ENCODE data around the gene GPR160.

Gene GPR160

GRCh38 chr3:170058127-170058526 lies 20.3 kb downstream of the GPR160 start:
- no peak for TF ChIP-seq CTCF (IDR thresholded peaks at IDR 0.05; ENCODE audit: borderline replicate concordance, control extremely low read depth, extremely low read depth, insufficient read depth, missing control alignments)
- DNase-seq (ENCODE audit: low spot score) = no peak
- in situ Hi-C loops (cut with MboI; ENCODE audit: low sequenced_read_pairs, unreplicated experiment) = no loop called here

DNA sequence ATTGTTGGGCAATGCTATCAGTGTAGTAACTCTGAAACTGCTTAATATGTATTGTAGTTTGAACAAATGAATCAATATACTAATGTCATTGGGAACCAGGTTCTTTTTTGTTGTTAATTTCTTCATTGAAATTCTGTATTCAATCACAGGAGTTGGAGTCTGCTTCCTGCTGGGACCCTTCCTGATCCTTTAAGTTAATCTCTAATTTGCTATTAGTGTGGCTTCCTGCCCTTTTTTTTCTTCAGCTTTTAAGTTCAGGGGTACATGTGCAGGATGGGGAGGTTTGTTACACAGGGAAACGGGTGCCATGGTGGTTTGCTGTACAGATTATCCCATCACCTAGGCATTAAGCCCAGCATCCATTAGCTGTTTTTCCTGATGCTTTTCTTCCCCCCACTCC lies 21.7 kb downstream of the GPR160 start:
- TF ChIP-seq CTCF (IDR thresholded peaks at IDR 0.05; ENCODE audit: borderline replicate concordance, control extremely low read depth, extremely low read depth, insufficient read depth, missing control alignments) = no peak
- in situ Hi-C loops (cut with MboI; ENCODE audit: low sequenced_read_pairs, unreplicated experiment) = no loop called here

GRCh38 chr3:170062068-170062467 lies 24.3 kb downstream of the GPR160 start:
- in situ Hi-C loops (cut with MboI; ENCODE audit: low sequenced_read_pairs, unreplicated experiment) = no loop called here
- no peak for TF ChIP-seq CTCF (IDR thresholded peaks at IDR 0.05; ENCODE audit: borderline replicate concordance, control extremely low read depth, extremely low read depth, insufficient read depth, missing control alignments)
- DNase-seq (ENCODE audit: low spot score) = no peak

More for the DNA sequence above, 21.7 kb downstream of the GPR160 start:
- DNase-seq (ENCODE audit: low spot score) = no peak

DNA sequence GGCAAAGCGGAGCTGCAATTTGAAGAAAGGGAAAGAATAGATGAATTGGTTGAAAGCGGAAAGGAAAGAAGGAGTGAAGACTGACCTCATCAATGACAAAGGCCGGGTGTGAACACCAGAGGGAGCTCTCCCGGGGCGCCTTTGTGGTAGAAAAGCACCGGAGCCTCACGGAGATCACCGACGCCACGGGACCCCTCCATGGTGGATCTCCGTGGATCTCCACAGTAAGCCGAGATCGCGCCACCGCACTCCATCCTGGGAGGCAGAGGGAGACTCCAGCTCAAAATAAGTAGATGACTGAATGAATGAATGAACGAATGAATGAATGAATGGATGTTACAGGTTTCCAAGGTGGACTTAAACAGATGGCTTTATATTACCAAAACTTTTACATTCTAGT lies 25.0 kb downstream of the GPR160 start:
- DNase-seq (ENCODE audit: low spot score) = no peak
- in situ Hi-C loops (cut with MboI; ENCODE audit: low sequenced_read_pairs, unreplicated experiment) = no loop called here
- no peak for TF ChIP-seq CTCF (IDR thresholded peaks at IDR 0.05; ENCODE audit: borderline replicate concordance, control extremely low read depth, extremely low read depth, insufficient read depth, missing control alignments)

GRCh38 chr3:170063691-170064090 lies 25.9 kb downstream of the GPR160 start:
- TF ChIP-seq CTCF (IDR thresholded peaks at IDR 0.05; ENCODE audit: borderline replicate concordance, control extremely low read depth, extremely low read depth, insufficient read depth, missing control alignments) = no peak
- in situ Hi-C loops (cut with MboI; ENCODE audit: low sequenced_read_pairs, unreplicated experiment) = no loop called here
- no peak for DNase-seq (ENCODE audit: low spot score)

DNA sequence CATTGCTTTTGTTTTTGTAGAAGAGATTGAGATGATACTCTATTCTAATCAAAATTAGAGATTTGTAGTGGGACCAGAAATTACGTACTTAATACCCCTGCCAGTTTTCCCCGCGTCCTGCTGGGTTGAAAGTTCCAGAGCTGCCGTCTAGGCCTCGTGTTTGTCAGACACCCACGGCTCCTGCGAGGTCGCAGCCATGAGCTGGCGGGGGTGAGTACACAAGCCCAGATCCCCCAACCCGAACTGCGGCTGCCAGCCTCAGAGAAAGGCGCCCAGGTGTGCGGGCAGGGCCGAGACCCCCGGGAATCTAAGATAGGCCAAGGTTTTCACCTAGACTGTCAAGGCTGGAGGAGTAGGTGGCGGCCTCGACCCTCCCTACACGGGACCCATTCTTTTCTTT lies 26.3 kb downstream of the GPR160 start:
- in situ Hi-C loops (cut with MboI; ENCODE audit: low sequenced_read_pairs, unreplicated experiment) = no loop called here

More for the DNA sequence above, 26.3 kb downstream of the GPR160 start:
- TF ChIP-seq CTCF (IDR thresholded peaks at IDR 0.05; ENCODE audit: borderline replicate concordance, control extremely low read depth, extremely low read depth, insufficient read depth, missing control alignments) = no peak
- no peak for DNase-seq (ENCODE audit: low spot score)

Measured in GM13976 (cell line).